GM19468 (cell line): ENCODE measurements around the gene RNF152.
"Not testable (repeated sequence)": the region's sequence is repeated elsewhere in the genome, so short reads cannot be mapped to it uniquely, and the experiment has no call there.

Source experiments
- ATAC-seq: cut with Tn5 transposase; IDR thresholded peaks from one replicate; pipeline ENCODE4 v1.9.1; 2021; ENCODE audit warnings: mild to moderate bottlenecking, moderate library complexity, moderate number of reproducible peaks; ENCODE audit not compliant: unreplicated experiment; ENCODE audit errors: extremely low read depth

RNF152 gene

DNA sequence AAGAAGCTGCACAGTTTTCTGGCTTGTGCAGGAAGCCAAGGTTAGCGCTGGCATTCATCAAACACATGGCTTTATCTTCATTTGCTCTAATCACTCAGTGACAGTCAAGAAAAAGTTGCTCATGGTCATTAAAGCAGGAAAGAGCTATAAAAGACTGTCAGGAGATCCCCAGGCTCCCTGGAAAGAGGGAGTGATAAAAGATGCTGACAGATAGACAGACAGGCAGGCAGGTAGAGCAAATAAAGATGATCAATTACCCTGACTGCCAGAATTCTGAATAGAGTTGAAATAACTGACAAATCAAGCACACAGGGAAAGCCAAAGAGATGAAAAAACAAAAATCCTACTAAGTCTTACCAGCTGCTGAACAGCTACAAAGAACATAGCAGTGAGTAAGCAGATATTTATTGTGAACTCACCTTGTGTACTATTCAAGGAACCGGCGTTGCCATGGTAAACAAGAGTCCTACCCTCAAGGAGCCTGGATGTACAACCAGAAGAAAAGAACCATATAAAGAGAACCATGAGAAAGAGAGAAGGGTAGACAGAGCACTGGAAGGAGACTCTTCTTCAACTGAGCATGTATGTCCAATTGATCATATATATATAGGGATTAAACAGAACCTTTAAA lies 68.0 kb downstream of the RNF152 start:
- no peak for ATAC-seq

DNA sequence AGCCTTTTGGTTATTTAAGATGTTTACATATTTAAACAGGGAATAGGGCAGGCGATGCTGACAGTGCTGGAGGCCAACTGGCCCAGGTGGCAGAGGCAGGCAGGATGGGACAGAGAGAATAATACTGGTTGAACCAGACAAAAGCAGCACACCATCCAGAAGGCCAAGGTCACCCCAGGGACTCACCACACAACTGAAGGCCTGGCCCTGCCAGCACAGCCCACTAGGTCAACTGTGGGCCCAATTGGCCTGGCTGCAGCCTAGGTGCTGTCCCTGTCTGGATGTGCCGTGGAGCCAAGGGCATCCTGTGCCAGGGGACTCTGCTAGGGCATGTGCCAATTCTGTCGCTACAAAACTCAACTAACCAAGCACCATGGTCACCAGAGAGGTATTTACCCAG lies 69.2 kb downstream of the RNF152 start:
- no peak for ATAC-seq

DNA sequence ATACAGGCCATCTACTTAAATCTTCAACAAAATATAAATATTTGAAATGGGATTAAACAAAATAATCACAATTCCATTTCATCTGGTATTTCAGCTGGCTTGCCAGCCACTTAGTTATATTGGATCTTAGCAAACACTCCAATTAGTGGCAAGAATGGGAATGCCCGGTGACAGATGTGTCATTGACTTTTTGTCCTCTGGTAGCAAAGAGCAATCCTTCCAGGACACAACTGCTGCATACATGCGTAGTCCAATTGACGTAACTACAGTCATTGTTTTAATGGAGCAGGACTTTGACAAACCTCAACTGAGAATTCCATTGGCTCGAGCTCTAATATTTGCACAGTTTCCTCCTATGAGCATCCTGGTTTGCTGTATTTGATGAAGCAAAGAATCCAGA lies 69.9 kb downstream of the RNF152 start:
- ATAC-seq = no peak

GRCh38 chr18:61821748-61822147 lies 71.1 kb downstream of the RNF152 start:
- ATAC-seq = no peak

DNA sequence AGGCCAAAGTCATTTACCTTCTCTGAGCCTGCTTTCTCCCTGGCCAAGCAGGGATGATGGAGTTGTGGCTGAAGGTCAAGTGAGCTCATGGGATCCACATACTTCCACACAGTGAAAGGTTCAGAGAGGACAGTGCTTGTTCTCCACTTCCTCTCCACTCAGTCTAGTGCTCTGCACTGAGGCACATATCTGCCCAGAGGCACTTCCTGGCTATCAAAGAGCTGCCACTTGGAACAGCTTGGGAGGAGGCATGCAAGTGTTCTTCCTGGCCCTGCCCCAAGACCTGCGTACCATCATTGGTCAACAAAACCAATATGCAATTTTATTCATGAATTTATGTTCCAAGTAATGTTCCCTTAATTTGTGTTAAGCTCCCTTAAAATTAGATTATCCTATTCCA lies 71.9 kb downstream of the RNF152 start:
- ATAC-seq = no peak

GRCh38 chr18:61817086-61817485 lies 75.7 kb downstream of the RNF152 start:
- ATAC-seq = no peak

GRCh38 chr18:61815885-61816470 lies 76.8 kb downstream of the RNF152 start:
- no peak for ATAC-seq

DNA sequence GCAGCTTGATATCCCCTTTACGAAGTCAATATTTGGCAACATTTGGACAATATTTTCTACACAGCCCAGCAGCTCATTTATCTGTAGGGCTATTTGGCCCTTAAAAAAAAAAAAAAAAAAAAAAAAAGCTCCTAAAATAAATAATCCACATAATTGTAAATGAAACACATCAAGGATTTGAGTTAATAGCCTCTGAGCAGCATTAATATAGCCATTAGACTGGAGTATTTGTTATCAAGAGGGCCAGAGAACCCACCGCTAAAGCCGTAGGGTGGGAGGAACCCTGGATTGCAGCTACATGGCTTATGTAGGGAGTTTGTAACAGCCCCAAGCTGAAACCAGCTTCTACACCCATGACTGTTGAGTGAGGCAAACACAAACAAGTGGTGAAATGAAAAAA lies 84.5 kb downstream of the RNF152 start:
- no peak for ATAC-seq

DNA sequence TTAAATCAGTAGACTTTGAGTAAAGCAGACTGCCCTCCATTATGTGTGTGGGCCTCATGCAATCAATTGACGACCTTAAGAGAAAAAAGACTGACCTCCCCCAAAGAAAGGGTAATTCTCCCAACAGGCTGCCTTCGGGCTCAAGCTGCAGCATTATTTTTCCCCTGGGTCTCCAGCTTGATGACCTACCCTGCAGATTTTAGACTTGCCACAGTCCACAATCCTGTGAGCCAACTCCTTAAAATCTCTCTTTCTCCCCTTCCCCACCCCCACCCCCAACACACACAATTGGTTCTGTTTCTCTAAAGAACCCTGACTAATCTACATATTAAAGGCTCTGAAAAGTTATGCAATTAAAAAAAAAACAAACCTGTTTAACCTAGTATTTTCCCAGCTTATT lies 89.4 kb downstream of the RNF152 start:
- no peak for ATAC-seq

GRCh38 chr18:61797696-61798590 lies 94.9 kb downstream of the RNF152 start:
- ATAC-seq = no peak

DNA sequence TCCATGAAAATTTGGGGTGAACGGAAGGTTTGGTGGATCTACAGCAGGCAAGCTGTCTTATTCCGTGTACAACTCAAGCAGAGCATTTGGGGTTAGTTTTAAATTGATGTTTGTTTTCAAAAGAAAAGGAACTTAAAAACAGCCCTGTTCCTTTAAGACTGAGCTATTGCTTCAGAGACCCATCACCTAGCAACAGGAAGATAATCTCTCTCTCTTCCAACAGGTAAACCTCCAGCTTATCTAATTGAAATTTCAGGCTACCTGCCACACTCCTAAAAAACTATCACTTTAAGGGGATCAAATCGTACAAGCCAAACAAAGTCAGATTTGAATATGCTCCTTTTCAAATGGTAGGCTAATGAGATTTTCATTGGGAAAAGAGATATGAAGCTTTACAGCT lies 101.8 kb downstream of the RNF152 start:
- ATAC-seq = no peak

DNA sequence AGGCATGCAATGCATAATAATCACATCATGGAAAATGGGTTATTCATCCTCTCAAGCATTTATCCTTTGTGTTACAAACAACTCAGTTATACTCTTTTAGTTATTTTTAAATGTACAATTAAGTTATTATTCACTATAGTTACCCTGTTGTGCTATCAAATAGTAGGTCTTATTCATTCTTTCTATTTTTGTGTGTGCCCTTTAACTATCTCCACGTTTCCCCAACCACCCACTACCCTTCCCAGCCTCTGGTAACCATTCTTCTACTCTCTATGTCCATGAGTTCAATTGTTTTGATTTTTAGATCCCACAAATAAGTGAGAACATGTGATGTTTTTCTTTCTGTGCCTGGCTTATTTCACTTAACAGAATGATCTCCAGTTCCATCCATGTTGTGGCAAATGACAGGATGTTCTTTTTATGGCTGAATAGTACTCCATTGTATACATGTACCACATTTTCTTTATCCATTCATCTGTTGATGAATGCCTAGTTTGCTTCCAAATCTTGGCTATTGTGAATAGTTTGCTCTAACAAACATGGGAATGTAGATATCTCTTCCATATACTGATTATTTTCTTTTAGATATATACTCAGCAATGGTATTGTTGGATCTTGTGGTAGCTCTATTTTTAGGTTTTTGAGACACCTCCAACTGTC lies 105.7 kb downstream of the RNF152 start:
- not testable (repeated sequence) for ATAC-seq

GRCh38 chr18:61785588-61785987 lies 107.2 kb downstream of the RNF152 start:
- no peak for ATAC-seq

GRCh38 chr18:61784834-61785233 lies 108.0 kb downstream of the RNF152 start:
- ATAC-seq = no peak

DNA sequence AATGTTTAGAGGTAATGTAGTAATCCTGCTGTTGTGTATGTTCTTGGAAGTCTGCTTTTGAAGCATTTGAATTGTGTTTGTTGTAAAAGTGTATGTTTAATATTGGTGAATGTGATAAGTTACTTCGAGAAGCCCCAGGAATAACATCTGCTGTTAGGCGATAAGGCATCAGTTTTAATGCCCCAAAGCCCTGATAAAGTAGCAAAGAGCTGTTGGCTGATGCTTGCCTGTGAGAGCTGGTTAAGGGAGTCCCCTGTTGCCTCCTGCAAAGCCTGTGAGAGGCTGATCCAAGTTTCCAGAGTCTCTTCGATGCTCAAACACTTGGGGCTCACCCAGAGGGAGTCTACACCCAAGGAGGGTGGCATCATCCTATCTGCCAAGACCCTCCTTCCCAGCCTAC lies 110.3 kb downstream of the RNF152 start:
- ATAC-seq = no peak

GRCh38 chr18:61776201-61776600 lies 116.6 kb downstream of the RNF152 start:
- ATAC-seq = not testable (repeated sequence)

- no peak for ATAC-seq
Measured at GRCh38 chr18:61774846-61775245, 118.0 kb downstream of the RNF152 start.

GRCh38 chr18:61772293-61772848 lies 120.4 kb downstream of the RNF152 start:
- no peak for ATAC-seq

GRCh38 chr18:61771861-61772260 lies 120.9 kb downstream of the RNF152 start:
- ATAC-seq = no peak

- ATAC-seq = no peak
Measured at GRCh38 chr18:61770279-61770678, 122.5 kb downstream of the RNF152 start.
